ENCODE data around the gene ENTPD8. TPM values are rescaled to one million over a fixed set of nuclear protein-coding genes. Genes with fewer than 3 reads are reported as not detected.

The ENTPD8 gene
- total and polyA plus RNA-seq, 10 of the 15 experiments (the other 5 are each of a cell fraction or from before 2014, with no cell fraction given) = not detected

- TF ChIP-seq SMAD1 (IDR thresholded peaks at IDR 0.05; ENCODE audit: low read depth, partially characterized antibody) = no peak
- TF ChIP-seq, protein P1, sequence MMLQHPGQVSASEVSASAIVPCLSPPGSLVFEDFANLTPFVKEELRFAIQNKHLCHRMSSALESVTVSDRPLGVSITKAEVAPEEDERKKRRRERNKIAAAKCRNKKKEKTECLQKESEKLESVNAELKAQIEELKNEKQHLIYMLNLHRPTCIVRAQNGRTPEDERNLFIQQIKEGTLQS (IDR thresholded peaks at IDR 0.05; ENCODE audit: borderline replicate concordance, extremely low read depth, low read depth, low read length) = no peak
- TF ChIP-seq SRF (IDR thresholded peaks at IDR 0.05; ENCODE audit: low read depth in 2 of 2, low read length in 2 of 2) = peak; percentile 28 to 85; a peak in 2 of 4 replicates
- no peak for TF ChIP-seq ATF2 (IDR thresholded peaks at IDR 0.05; ENCODE audit: low read length)
- TF ChIP-seq TARDBP (IDR thresholded peaks at IDR 0.05; ENCODE audit: borderline replicate concordance) = peak; percentile 77; the same call in 1 of the 2 replicates
- no peak for TF ChIP-seq ESRRA (IDR thresholded peaks at IDR 0.05; ENCODE audit: low read length)
- TF ChIP-seq ZBED1 (IDR thresholded peaks at IDR 0.05; ENCODE audit: borderline replicate concordance) = no peak; the same call in 1 of the 2 replicates
- TF ChIP-seq SP1 (IDR thresholded peaks at IDR 0.05; ENCODE audit: low read depth, low read length) = peak; percentile 76
- TF ChIP-seq, protein P2, sequence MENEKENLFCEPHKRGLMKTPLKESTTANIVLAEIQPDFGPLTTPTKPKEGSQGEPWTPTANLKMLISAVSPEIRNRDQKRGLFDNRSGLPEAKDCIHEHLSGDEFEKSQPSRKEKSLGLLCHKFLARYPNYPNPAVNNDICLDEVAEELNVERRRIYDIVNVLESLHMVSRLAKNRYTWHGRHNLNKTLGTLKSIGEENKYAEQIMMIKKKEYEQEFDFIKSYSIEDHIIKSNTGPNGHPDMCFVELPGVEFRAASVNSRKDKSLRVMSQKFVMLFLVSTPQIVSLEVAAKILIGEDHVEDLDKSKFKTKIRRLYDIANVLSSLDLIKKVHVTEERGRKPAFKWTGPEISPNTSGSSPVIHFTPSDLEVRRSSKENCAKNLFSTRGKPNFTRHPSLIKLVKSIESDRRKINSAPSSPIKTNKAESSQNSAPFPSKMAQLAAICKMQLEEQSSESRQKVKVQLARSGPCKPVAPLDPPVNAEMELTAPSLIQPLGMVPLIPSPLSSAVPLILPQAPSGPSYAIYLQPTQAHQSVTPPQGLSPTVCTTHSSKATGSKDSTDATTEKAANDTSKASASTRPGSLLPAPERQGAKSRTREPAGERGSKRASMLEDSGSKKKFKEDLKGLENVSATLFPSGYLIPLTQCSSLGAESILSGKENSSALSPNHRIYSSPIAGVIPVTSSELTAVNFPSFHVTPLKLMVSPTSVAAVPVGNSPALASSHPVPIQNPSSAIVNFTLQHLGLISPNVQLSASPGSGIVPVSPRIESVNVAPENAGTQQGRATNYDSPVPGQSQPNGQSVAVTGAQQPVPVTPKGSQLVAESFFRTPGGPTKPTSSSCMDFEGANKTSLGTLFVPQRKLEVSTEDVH (IDR thresholded peaks at IDR 0.05; ENCODE audit: low read depth, partially characterized antibody) = no peak
- TF ChIP-seq TCF12 (IDR thresholded peaks at IDR 0.05; ENCODE audit: low read depth, low read length) = peak; percentile 78; the same call in 1 of the 2 replicates
- TF ChIP-seq ZBTB40 (IDR thresholded peaks at IDR 0.05; ENCODE audit: borderline replicate concordance) = peak; percentile 88
- TF ChIP-seq RCOR1 (conservative IDR thresholded peaks at IDR 0.05; ENCODE audit: low read depth, low read length) = 0 out of 2 replicates have a peak, but pooled peaks have one; percentile 48
- no peak for TF ChIP-seq EZH2 (IDR thresholded peaks at IDR 0.05; ENCODE audit: borderline replicate concordance, control insufficient read depth, low read depth, low read length)
- TF ChIP-seq ZNF622 (IDR thresholded peaks at IDR 0.05) = no peak
- no peak for TF ChIP-seq ZNF384 (IDR thresholded peaks at IDR 0.05; ENCODE audit: borderline replicate concordance, low read depth, low read length)
- no peak for TF ChIP-seq BCLAF1 (IDR thresholded peaks at IDR 0.05)
Observed at GRCh38 chr9:137422604-137423513, 18.3 kb downstream of the ENTPD8 start, which contains the start of the genes EXD3 and NOXA1 (continued).
